GM12878 (cell line): ENCODE measurements around the gene INPP4B. TPM values are rescaled to one million over a fixed set of nuclear protein-coding genes. Genes with fewer than 3 reads are reported as not detected.

Source experiments
- ATAC-seq: fragments of 200-7000 bp; cut with Tn5 transposase; 3 replicates; pipeline ENCODE4 v1.9.1; 2020; ENCODE audit warnings: mild to moderate bottlenecking, moderate library complexity
- BruUV-seq: library from RNA; stranded (reverse); fragments of 400-500 nt; replicated peaks from 2 replicates; lab custom pipeline; 2021; lab: Mats Ljungman, UMichigan
- CTCF ChIA-PET: fragments of 300-600 bp; sonication (Branson Sonifier 250); formaldehyde crosslinking; extraction: SDS; loops from one replicate; lab custom pipeline; 2021; ENCODE audit warnings: inconsistent platforms; lab: Yijun Ruan, JAX
- POLR2A ChIA-PET: fragments of 350-600 bp; formaldehyde crosslinking; extraction: SDS; loops from one replicate; lab custom pipeline; 2021; ENCODE audit warnings: inconsistent platforms; lab: Charles Lee
- RAD21 ChIA-PET: fragments of 300-600 bp; sonication (Branson Sonifier 250); formaldehyde crosslinking; loops from one replicate; lab custom pipeline; 2023; ENCODE audit warnings: antibody characterized with exemption; ENCODE audit not compliant: unreplicated experiment; lab: Charles Lee
- SMC1A ChIA-PET: fragments of 300-600 bp; sonication (Branson Sonifier 250); formaldehyde crosslinking; loops from one replicate; lab custom pipeline; 2023; ENCODE audit not compliant: unreplicated experiment, uncharacterized antibody; lab: Charles Lee
- DNase-seq: peaks from one replicate; pipeline ENCODE4 v3.0.0-alpha.2; 2011; ENCODE audit warnings: low read depth, low spot score
- FAIRE-seq: peaks from 3 replicates; lab custom pipeline; 2011; peaks lifted over from hg19 to GRCh38; lab: Jason Lieb, UNC
- H2AFZ ChIP-seq: 2 replicates; pipeline ENCODE4 v1.6.0; 2011; ENCODE audit warnings: low read depth, low read length, control low read depth; ENCODE audit not compliant: control insufficient read depth
- H3K27ac ChIP-seq: 2 replicates; pipeline ENCODE4 v1.5.1; 2011; ENCODE audit warnings: control low read depth; ENCODE audit not compliant: control insufficient read depth, insufficient read depth
- H3K27me3 ChIP-seq, 2 experiments: replicated peaks in 1 of 2; 2 replicates each; pipeline versions ENCODE4 v1.6.0 to v1.6.1; 2011; ENCODE audit warnings: low read length in 1 of 2; ENCODE audit not compliant: control insufficient read depth in 2 of 2, insufficient read depth in 2 of 2
- H3K36me3 ChIP-seq, 2 experiments: 2 replicates each; pipeline ENCODE4 v1.5.1; 2011; ENCODE audit warnings: low read length in 1 of 2; ENCODE audit not compliant: control insufficient read depth in 2 of 2, insufficient read depth in 2 of 2
- H3K4me1 ChIP-seq: 2 replicates; pipeline ENCODE4 v1.6.1; 2011; ENCODE audit warnings: mild to moderate bottlenecking, low read length, moderate library complexity, mixed read lengths; ENCODE audit not compliant: control insufficient read depth, insufficient read depth
- H3K4me2 ChIP-seq: 2 replicates; pipeline ENCODE4 v1.6.0; 2011; ENCODE audit warnings: control low read depth; ENCODE audit not compliant: control insufficient read depth, insufficient read depth
- H3K4me3 ChIP-seq: fragments of 200-600 bp; sonication (generic); 2 replicates; pipeline ENCODE4 v1.5.1; 2016
- H3K79me2 ChIP-seq: 2 replicates; pipeline ENCODE4 v1.6.0; 2011; ENCODE audit warnings: low read length; ENCODE audit not compliant: control insufficient read depth, insufficient read depth
- H3K9ac ChIP-seq: 2 replicates; pipeline ENCODE4 v1.8.0; 2011; ENCODE audit warnings: low read length, control low read depth, mixed read lengths; ENCODE audit not compliant: control insufficient read depth, insufficient read depth
- H3K9me3 ChIP-seq: replicated peaks from 3 replicates; pipeline ENCODE4 v1.5.1; 2011; ENCODE audit warnings: mild to moderate bottlenecking, low read length; ENCODE audit not compliant: control insufficient read depth, insufficient read depth
- H4K20me1 ChIP-seq: 2 replicates; pipeline ENCODE4 v1.6.0; 2011; ENCODE audit not compliant: control insufficient read depth, insufficient read depth
- BCL11A ChIP-seq: IDR thresholded peaks from 2 replicates; pipeline ENCODE4 v1.6.1; 2011; ENCODE audit warnings: low read depth, low read length
- CBFB ChIP-seq: IDR thresholded peaks from 2 replicates; pipeline ENCODE4 v1.6.1; 2016; ENCODE audit warnings: antibody characterized with exemption, low read depth
- EED ChIP-seq: sonication (generic); IDR thresholded peaks from 2 replicates; pipeline ENCODE4 v1.6.1; 2016; ENCODE audit warnings: antibody characterized with exemption, low read depth
- GABPA ChIP-seq: IDR thresholded peaks from 2 replicates; pipeline ENCODE4 v1.6.1; 2014; ENCODE audit warnings: antibody characterized with exemption, low read depth, mild to moderate bottlenecking, inconsistent platforms
- HDAC2 ChIP-seq: fragments of 200-600 bp; sonication (generic); IDR thresholded peaks from 2 replicates; pipeline ENCODE4 v1.6.1; 2017
- NFXL1 ChIP-seq: fragments of 450-650 bp; IDR thresholded peaks from 2 replicates; pipeline ENCODE4 v1.6.1; 2017; ENCODE audit warnings: antibody characterized with exemption, mild to moderate bottlenecking, borderline replicate concordance
- NR2C2 ChIP-seq: IDR thresholded peaks from 2 replicates; pipeline ENCODE4 v1.6.1; 2011; ENCODE audit warnings: borderline replicate concordance, low read depth; ENCODE audit not compliant: control insufficient read depth, insufficient read length
- NR2F1 ChIP-seq: fragments of 450-650 bp; conservative IDR thresholded peaks from 2 replicates; pipeline ENCODE4 v1.6.1; 2017; ENCODE audit warnings: mild to moderate bottlenecking
- PAX5 ChIP-seq: IDR thresholded peaks from 2 replicates; pipeline ENCODE4 v1.6.1; 2011; ENCODE audit warnings: low read depth, low read length, borderline replicate concordance
- RBBP5 ChIP-seq: fragments of 200-600 bp; sonication (generic); conservative IDR thresholded peaks from 2 replicates; pipeline ENCODE4 v1.6.1; 2016
- SIX5 ChIP-seq: IDR thresholded peaks from 2 replicates; pipeline ENCODE4 v1.6.1; 2011; ENCODE audit warnings: mild to moderate bottlenecking, low read depth, low read length, moderate library complexity; ENCODE audit not compliant: severe bottlenecking
- SPI1 ChIP-seq: IDR thresholded peaks from 2 replicates; pipeline ENCODE4 v1.6.1; 2011; ENCODE audit warnings: low read depth, mild to moderate bottlenecking, low read length, moderate library complexity, borderline replicate concordance; ENCODE audit not compliant: insufficient read depth
- SUPT20H ChIP-seq: IDR thresholded peaks from 2 replicates; pipeline ENCODE4 v1.6.1; 2011; ENCODE audit warnings: low read depth, mild to moderate bottlenecking, low read length, moderate library complexity, borderline replicate concordance; ENCODE audit not compliant: control insufficient read depth
- TCF12 ChIP-seq: IDR thresholded peaks from 2 replicates; pipeline ENCODE4 v1.6.1; 2011; ENCODE audit warnings: low read depth, mild to moderate bottlenecking, low read length
- YBX1 ChIP-seq: fragments of 450-650 bp; IDR thresholded peaks from 2 replicates; pipeline ENCODE4 v1.6.1; 2016; ENCODE audit warnings: antibody characterized with exemption
- ZBED1 ChIP-seq: IDR thresholded peaks from 2 replicates; pipeline ENCODE4 v1.6.1; 2016; ENCODE audit warnings: borderline replicate concordance
- ZNF622 ChIP-seq: fragments of 450-650 bp; IDR thresholded peaks from 2 replicates; pipeline ENCODE4 v1.6.1; 2017; ENCODE audit warnings: mild to moderate bottlenecking, inconsistent platforms
- WGBS: methylation state at CpG from one replicate; pipeline ENCODE4 v1.1.6; 2016; ENCODE audit warnings: low lambda C conversion rate; ENCODE audit not compliant: insufficient replicate concordance, insufficient coverage; ENCODE audit errors: missing lambda C conversion rate; 5-methylcytosine and 5-hydroxymethylcytosine counted together
- in situ Hi-C: fragments of 300-500 bp; cut with MboI; formaldehyde crosslinking; loops from 9 replicates; pipeline ENCODE4 v1.14.3; 2018; ENCODE audit warnings: mixed read lengths
- intact Hi-C: fragments of 100-400 bp; cut with micrococcal nuclease; formaldehyde crosslinking; loops from one replicate; pipeline ENCODE4 v1.14.2; 2022; ENCODE audit not compliant: unreplicated experiment
- polyA plus RNA-seq, 11 experiments: library from polyadenylated mRNA; depleted of rRNA in 4 of 11; unstranded in 6 of 11; stranded (reverse) in 5 of 11; fragments of >200 nt; fragmentation: Nextera tagmentation in 4 of 11; fragmentation: Illumina TruSeq in 1 of 11; extraction: Ambion mirVana in 4 of 11; extraction: Trizol in 1 of 11; gene quantifications; 1 replicate in 1 of 11; 2 replicates in 10 of 11; pipeline versions ENCODE4 v1.2.1 to v1.2.3, GENCODE V29; 2011 to 2016; ENCODE audit warnings: inconsistent platforms in 2 of 11, missing spikeins in 2 of 11, low read depth in 1 of 11
- total RNA-seq, 4 experiments: library from RNA; depleted of rRNA in 3 of 4; stranded (reverse); fragments of >200 nt in 3 of 4; fragmentation: Illumina TruSeq in 1 of 4; extraction: Trizol in 1 of 4; gene quantifications; 2 replicates each; pipeline versions ENCODE4 v1.2.1 to v1.2.3, GENCODE V29; 2013 to 2021
- TF ChIP-seq, protein P1 (sequence below): fragments of 450-650 bp; IDR thresholded peaks from 2 replicates; pipeline ENCODE4 v1.6.1; 2016; ENCODE audit warnings: mild to moderate bottlenecking

INPP4B gene
- total and polyA plus RNA-seq, 10 of the 15 experiments (the other 5 are each of a cell fraction or from before 2014, with no cell fraction given): 0.53 to 11.2 (median 0.95) TPM

DNA sequence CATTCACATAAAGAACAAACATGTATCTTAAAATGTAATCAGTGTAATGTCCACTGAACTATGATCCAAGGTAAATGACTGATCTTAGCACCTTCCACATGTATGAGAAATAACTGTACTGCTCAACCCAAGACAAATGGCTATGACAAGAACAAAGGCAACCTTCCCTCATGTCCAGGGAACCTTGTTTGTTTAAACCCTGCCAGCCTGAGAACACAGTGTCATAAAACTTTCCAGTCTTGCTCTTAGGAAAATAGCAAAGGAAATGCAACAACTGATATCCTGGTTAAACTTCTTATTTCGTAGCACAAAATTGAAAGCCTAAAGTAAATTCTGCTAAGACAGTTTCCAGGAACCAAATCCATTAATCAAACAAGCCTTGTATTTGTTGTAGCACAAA is 715.4 kb downstream of the INPP4B start:
- Histone ChIP-seq H3K4me3 (no peak overlapping the region), H3K9me3 (no peaks in the 10 kb centered on the region), H4K20me1 (no peaks in the 10 kb centered on the region), H3K27ac (no peak overlapping the region)
- SMC1A ChIA-PET: interaction anchor here (1.0 kb wide), 1 partner anchor 590 kb away, joined by 3 read pairs; no protein-coding TSS in a partner anchor
- no TSS peak for BruUV-seq
- RAD21 ChIA-PET: no interaction called here
- in situ Hi-C loops: loop anchor here (10.0 to 25.0 kb wide), 2 partner anchors 582 to 714 kb away; partner anchors contain the start of gene INPP4B
- no peak for TF ChIP-seq HDAC2
- no peak for TF ChIP-seq YBX1
- no peak for TF ChIP-seq TCF12
- no peak for TF ChIP-seq SPI1
- TF ChIP-seq RBBP5: no peak
- no peak for TF ChIP-seq SUPT20H
- no peak for TF ChIP-seq PAX5
- no peak for TF ChIP-seq ZBED1
- TF ChIP-seq ZNF622: no peak
- no peak for TF ChIP-seq NR2C2
- TF ChIP-seq NFXL1: no peak
- no peak for TF ChIP-seq NR2F1
- TF ChIP-seq BCL11A: no peak
- TF ChIP-seq CBFB: no peak
- TF ChIP-seq, protein P1, sequence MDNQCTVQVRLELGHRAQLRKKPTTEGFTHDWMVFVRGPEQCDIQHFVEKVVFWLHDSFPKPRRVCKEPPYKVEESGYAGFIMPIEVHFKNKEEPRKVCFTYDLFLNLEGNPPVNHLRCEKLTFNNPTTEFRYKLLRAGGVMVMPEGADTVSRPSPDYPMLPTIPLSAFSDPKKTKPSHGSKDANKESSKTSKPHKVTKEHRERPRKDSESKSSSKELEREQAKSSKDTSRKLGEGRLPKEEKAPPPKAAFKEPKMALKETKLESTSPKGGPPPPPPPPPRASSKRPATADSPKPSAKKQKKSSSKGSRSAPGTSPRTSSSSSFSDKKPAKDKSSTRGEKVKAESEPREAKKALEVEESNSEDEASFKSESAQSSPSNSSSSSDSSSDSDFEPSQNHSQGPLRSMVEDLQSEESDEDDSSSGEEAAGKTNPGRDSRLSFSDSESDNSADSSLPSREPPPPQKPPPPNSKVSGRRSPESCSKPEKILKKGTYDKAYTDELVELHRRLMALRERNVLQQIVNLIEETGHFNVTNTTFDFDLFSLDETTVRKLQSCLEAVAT: no peak
- no peak for TF ChIP-seq SIX5
- TF ChIP-seq GABPA: no peak
- TF ChIP-seq EED: no peak
- TF ChIP-seq, all 136 proteins: peak for 0
- no peak overlapping the region for H2AFZ ChIP-seq
- H3K4me2 ChIP-seq: no peak overlapping the region
- no peak for DNase-seq
- H3K9ac ChIP-seq: no peak overlapping the region
- WGBS: 0% methylated on average over 1 of the region's 1 CpG
- H3K36me3 ChIP-seq: no peaks in the 10 kb centered on the region
- no peak for ATAC-seq
- H3K79me2 ChIP-seq: no peaks in the 10 kb centered on the region
- H3K27me3 ChIP-seq: no peaks in the 10 kb centered on the region
- POLR2A ChIA-PET: no interaction called here
- CTCF ChIA-PET: interaction anchor here (1.0 kb wide), 1 partner anchor 177 kb away, joined by 3 read pairs; no protein-coding TSS in a partner anchor
- FAIRE-seq: no peak
- intact Hi-C loops: no loop called here
- no peaks in the 10 kb centered on the region for H3K4me1 ChIP-seq
